Stimulated activated CD4-positive, alpha-beta T cell treated with anti-CD3 and anti-CD28 coated beads, Interleukin-4, amount 100 ng/mL, for 24 hours (primary cell): ENCODE measurements around the gene FASTK.

Experiments used
- DNase-seq: peaks from one replicate; pipeline ENCODE4 v3.0.0-alpha.2; 2020

Gene FASTK, protein sequence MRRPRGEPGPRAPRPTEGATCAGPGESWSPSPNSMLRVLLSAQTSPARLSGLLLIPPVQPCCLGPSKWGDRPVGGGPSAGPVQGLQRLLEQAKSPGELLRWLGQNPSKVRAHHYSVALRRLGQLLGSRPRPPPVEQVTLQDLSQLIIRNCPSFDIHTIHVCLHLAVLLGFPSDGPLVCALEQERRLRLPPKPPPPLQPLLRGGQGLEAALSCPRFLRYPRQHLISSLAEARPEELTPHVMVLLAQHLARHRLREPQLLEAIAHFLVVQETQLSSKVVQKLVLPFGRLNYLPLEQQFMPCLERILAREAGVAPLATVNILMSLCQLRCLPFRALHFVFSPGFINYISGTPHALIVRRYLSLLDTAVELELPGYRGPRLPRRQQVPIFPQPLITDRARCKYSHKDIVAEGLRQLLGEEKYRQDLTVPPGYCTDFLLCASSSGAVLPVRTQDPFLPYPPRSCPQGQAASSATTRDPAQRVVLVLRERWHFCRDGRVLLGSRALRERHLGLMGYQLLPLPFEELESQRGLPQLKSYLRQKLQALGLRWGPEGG

DNA sequence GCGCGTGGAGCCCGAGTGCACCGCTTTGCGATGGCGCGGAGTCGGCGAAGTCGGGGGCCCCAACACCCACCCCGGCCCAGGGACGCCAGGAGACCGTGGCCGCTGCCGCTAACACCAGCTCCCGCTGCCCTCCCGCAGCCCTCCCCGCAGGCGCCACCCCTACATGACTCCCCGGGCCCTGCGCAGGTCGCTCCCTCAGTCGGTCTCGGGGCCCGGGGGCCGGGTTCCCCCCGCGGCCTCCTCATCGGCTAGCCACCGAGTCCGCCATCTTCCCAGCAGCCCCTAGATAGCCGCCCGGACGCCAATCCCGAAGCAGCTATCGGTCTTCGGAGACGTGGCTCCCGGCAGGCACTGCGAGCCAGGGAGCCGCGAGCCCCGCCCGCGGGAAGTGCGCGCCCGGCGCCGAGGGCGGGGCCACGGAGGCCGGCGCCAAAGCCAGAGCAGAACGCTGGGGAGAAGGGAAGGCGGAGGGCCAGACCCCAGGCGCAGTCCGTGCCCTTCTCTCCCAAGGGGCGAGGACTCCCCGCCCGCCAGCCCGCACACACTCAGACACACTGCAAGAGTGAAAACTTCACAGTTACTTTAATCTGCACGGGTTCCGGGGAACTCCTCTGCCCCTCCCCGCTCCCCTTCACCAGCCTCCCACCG, at the start of gene FASTK:
TSS of gene FASTK (minus strand) at position 288 of the 648 bp plus-strand sequence. CDS start at position 245, 43 bp downstream.
- peak; percentile 91 for DNase-seq

- no peak for DNase-seq
These were observed 49.5 kb upstream of the FASTK start for GRCh38 chr7:151129960-151130591.

GRCh38 chr7:151129117-151129959, 48.7 kb upstream of the FASTK start:
- DNase-seq, result no peak

- DNase-seq, result no peak
These were observed 48.1 kb upstream of the FASTK start for GRCh38 chr7:151128716-151129115.

GRCh38 chr7:151128144-151128543, 47.5 kb upstream of the FASTK start:
- DNase-seq, result no peak

GRCh38 chr7:151126491-151127137, 46.0 kb upstream of the FASTK start:
- DNase-seq, result no peak

DNA sequence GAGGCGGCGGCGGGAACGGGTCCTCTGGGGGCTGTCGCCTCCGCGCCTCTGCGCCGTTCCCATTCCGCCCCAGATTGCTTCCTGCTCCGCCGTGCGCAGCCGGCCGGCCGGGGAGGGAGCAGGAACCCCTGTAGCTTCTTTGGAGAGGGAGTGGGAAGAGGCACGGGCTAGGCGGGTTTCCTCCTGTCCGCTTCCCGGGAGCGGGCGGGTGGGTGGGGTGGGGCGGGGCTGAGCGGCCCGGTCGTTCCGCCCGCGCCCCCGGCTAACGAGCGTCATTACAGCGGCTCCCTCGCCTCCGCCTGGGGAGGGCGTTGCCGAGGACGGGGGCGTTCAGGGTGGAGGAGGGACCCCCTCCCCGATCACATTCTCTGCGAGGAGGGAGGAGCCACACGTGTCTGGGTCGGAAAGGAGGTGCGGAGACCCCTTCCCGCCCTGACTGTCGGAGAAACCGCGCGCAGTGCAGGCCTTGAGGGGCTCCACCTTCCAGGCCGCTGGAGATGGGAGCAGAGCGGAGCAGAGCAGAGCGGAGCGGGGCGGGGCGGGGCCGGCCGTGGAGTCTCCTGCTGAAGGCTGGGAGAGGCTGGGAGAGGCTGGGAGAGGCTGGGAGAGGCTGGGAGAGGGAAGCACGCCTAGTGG, 45.4 kb upstream of the FASTK start:
- DNase-seq, result no peak

- DNase-seq, result no peak
These were observed 44.8 kb upstream of the FASTK start for GRCh38 chr7:151125470-151125845.

- DNase-seq, result no peak
These were observed 44.3 kb upstream of the FASTK start for GRCh38 chr7:151124899-151125399.

- no peak for DNase-seq
These were observed 43.9 kb upstream of the FASTK start for GRCh38 chr7:151124481-151124880.

- DNase-seq, result peak; percentile 87
These were observed 43.3 kb upstream of the FASTK start for GRCh38 chr7:151123822-151124464.

GRCh38 chr7:151123158-151123821, 42.7 kb upstream of the FASTK start:
- DNase-seq, result no peak

DNA sequence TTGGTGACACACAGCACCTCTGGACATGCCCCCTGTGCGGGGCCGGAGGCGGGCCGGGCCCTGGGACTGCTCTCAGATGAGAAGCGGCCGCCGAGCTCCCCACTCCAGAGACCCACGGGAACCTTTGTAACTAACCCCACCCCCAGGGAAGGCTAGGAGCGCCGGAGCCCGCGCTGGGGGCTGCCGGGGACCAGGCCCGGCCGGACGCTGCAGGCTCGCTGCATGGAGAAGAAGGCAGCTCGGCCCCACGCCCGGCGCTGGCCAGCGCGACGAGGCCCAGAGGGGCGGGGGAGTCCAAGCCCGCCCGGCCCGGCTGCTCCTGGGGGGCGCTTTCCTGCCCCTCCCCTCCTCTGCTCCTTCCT, 42.2 kb upstream of the FASTK start:
- no peak for DNase-seq

DNA sequence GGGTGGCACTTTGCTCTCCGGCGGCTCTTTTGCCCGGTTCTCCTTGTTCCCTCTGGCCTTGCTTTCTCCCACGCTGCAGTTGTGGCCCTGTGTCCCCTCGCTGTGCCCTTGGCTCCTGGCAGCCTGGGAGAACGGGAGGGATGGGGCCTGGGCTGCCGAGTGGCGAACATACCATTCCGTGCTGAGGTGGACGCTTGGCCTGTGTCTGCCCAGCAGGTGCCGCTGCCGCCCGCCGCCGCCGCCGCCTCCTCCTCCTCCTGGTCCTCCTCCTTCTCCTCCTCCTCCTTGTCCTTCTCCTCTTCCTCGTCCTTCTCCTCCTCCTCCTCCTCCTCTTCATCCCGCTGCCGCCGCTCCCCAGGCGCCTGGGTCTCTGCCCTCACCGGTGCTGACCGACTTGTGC, 41.7 kb upstream of the FASTK start:
- DNase-seq, result no peak

DNA sequence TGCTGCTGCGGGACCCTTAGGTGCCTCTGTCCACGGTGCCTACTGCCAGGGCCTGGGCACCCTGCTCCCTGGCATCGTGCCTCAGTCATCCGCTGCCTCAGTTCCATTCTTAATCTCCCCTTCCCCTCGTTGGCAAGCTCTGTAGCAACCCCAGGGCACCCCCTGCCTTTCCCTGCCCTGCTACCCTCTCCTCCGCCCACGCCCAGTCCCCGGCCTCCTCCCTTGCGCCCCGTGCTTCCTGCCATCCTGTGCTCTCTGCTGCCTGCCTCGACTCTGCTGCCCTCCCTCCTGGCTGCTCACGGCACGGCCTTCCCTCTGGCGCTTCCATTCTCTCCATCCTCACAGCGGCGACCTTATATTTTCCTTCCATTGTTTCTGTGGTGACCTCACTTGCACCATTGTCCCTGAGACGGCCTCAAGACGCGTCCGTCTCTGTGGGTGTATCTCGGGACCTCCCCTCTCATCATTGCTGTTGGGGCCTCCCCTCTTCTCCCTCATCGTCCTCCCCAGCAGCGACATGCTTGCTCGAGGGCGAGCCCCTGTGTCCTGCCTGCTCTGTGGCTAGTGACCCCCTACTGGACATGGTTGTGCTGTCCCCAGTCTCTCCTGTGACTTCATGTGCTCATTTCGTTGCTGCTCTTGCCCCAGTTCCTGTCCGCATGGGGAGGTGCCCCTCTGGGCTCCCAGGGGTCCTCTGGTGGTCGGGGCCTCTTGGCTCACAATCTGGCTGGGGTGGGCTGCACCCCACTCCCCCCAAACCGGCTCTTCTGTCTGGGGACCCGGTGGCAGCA, 41.0 kb upstream of the FASTK start:
- DNase-seq, result no peak

DNA sequence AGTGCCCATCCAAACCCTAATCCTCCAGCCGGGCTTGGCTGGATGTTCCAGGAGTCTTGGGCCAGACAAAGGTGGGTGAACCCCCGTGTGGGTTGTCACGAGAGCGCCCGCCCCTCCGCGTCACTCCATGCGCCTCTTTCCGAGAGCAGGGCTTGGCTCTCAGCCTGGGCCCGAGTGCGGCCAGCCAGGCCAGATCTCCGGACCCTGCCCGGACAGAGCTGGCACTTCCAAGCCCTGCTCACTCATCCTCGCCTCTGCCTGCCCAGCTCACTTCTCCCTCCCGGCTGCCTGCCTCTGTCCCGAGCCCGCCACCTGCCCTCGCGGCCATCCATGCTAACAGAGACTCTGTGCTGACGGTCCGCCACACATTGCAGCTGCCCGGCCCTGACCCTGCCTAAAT, 40.3 kb upstream of the FASTK start:
- no peak for DNase-seq

DNA sequence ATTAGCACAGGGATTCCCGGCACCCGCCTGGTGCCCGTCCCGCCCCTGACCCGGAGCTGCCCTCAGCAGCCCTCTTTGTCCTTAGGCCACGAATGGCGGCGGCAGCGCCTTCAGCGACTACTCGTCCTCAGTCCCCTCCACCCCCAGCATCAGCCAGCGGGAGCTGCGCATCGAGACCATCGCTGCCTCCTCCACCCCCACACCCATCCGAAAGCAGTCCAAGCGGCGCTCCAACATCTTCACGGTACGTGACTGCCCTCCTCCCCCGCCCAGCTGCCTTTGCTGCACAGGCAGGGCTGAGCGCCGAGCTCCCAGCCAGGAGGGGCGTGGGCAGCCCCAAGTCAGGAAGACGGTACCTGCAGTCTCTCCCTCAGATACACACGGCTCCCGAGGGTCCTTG, 39.3 kb upstream of the FASTK start:
- DNase-seq, result no peak

DNA sequence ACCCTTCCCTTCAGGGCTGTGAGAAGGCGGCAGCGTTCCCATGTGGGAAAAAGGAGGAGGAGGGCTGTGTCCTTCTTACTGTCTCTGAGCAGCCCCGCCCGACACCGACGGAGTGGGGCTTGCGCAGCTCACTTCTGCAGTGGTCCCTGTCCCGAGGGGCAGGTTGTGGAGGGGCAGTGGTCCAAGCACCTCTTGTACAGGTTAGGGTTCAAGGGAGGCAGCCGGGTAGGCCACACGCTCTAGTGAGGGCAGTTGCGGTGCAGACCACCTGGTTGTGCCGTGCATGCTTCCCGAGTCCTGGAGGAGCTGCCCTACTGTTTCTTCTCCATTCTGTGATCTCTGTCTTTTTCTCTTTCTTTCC, 38.4 kb upstream of the FASTK start:
- DNase-seq, result no peak
